ENCODE data around the gene ATXN3L.

Gene ATXN3L

GRCh38 chrX:13293700-13294099 is 26.2 kb downstream of the ATXN3L start:
- TF ChIP-seq, protein P1, sequence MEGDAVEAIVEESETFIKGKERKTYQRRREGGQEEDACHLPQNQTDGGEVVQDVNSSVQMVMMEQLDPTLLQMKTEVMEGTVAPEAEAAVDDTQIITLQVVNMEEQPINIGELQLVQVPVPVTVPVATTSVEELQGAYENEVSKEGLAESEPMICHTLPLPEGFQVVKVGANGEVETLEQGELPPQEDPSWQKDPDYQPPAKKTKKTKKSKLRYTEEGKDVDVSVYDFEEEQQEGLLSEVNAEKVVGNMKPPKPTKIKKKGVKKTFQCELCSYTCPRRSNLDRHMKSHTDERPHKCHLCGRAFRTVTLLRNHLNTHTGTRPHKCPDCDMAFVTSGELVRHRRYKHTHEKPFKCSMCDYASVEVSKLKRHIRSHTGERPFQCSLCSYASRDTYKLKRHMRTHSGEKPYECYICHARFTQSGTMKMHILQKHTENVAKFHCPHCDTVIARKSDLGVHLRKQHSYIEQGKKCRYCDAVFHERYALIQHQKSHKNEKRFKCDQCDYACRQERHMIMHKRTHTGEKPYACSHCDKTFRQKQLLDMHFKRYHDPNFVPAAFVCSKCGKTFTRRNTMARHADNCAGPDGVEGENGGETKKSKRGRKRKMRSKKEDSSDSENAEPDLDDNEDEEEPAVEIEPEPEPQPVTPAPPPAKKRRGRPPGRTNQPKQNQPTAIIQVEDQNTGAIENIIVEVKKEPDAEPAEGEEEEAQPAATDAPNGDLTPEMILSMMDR (IDR thresholded peaks at IDR 0.05; ENCODE audit: low read depth, low read length, missing control alignments) = no peak
- no peak for DNase-seq (ENCODE audit: low read depth)
- H3K4me3 ChIP-seq (ENCODE audit: low read depth, low read length) = no peak overlapping the region

- no peak for DNase-seq (ENCODE audit: low read depth)
- H3K4me3 ChIP-seq (ENCODE audit: low read depth, low read length) = no peak overlapping the region
- TF ChIP-seq, protein P1 (IDR thresholded peaks at IDR 0.05; ENCODE audit: low read depth, low read length, missing control alignments) = no peak
These were observed 28.8 kb downstream of the ATXN3L start for GRCh38 chrX:13290891-13291614.

GRCh38 chrX:13288671-13289070 is 31.2 kb downstream of the ATXN3L start:
- no peak for DNase-seq (ENCODE audit: low read depth)
- TF ChIP-seq, protein P1 (IDR thresholded peaks at IDR 0.05; ENCODE audit: low read depth, low read length, missing control alignments) = no peak
- no peak overlapping the region for H3K4me3 ChIP-seq (ENCODE audit: low read depth, low read length)

DNA sequence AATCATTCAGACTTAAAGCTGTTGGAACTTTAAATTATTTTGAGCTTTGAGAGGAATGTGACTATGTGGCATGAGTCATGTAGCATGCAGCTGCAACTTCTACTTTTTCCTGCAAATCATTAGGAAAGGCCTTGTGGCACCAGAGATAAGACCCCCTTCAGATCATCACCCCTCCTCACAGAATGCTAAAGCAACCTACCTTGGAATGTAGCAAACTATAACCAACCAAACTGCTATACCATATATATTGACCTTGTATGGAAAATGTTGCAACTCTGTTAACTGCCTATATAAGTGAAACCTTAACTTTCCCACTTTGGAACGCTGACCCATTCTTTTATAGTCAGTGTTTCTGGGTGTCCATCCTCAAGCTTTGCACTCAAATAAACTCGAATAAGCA is 32.0 kb downstream of the ATXN3L start:
- no peak for DNase-seq (ENCODE audit: low read depth)
- TF ChIP-seq, protein P1 (IDR thresholded peaks at IDR 0.05; ENCODE audit: low read depth, low read length, missing control alignments) = no peak
- H3K4me3 ChIP-seq (ENCODE audit: low read depth, low read length) = no peak overlapping the region

DNA sequence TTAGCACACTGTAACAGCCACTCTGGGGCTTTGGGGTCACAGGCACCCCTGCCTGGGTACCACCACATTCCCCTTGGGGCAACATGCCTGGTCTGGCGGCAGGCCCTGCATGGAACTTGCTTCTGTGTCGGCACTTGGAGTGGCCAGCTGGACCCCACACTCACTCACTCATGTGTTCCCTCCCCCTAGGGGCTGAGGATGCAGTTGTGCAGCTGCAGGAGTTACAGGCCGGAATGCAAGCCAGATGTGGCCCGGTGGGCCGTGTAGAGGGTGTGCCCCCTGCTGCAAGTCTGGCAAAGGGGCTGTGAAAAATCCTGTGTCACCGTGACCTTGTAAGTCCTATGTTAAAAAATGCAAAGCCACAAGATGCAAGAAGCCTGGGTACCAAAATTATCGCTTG is 34.2 kb downstream of the ATXN3L start:
- no peak overlapping the region for H3K4me3 ChIP-seq (ENCODE audit: low read depth, low read length)
- TF ChIP-seq, protein P1 (IDR thresholded peaks at IDR 0.05; ENCODE audit: low read depth, low read length, missing control alignments) = no peak

DNA sequence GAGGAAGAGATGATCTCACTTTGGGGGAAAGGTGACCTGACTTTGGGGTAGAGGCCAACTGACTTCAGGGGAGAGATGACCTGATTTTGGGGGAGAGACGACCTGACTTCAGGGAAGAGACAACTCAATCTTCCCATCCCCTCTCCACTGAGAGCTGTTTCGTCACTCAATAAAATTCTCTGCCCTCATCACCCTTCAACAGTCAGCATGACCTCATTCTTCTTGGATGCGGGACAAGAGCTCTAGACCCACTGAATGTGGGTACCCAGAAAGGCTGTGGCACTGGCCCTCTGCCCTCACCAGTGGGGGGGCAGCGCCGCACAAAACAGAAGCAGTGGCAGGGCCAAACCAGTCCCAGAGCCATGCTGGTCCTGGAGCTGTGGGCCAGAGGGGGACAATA is 34.6 kb downstream of the ATXN3L start:
- DNase-seq (ENCODE audit: low read depth) = no peak
- H3K4me3 ChIP-seq (ENCODE audit: low read depth, low read length) = no peak overlapping the region

More for the DNA sequence above, 34.2 kb downstream of the ATXN3L start:
- no peak for DNase-seq (ENCODE audit: low read depth)

More for the DNA sequence above, 34.6 kb downstream of the ATXN3L start:
- TF ChIP-seq, protein P1 (IDR thresholded peaks at IDR 0.05; ENCODE audit: low read depth, low read length, missing control alignments) = no peak
